SK-N-MC (cell line): Measurements from ENCODE around the gene GBX2.
A peak's percentile ranks its signal among the peaks of the same experiment; 100 is the strongest.

Experiments
- DNase-seq: peaks from one replicate; pipeline ENCODE4 v3.0.0-alpha.2; 2011; ENCODE audit warnings: low read depth, low spot score
- H3K27ac ChIP-seq: fragments of 200-600 bp; sonication (generic); 2 replicates; pipeline ENCODE4 v1.5.1; 2016; ENCODE audit warnings: mixed run types
- H3K36me3 ChIP-seq: fragments of 200-600 bp; sonication (generic); 2 replicates; pipeline ENCODE4 v1.6.1; 2017; ENCODE audit warnings: antibody characterized with exemption, low read length, mixed read lengths; ENCODE audit not compliant: insufficient read depth
- H3K4me3 ChIP-seq: fragments of 200-600 bp; sonication (generic); 2 replicates; pipeline ENCODE4 v1.5.1; 2016
- H3K9ac ChIP-seq: fragments of 200-600 bp; sonication (generic); 2 replicates; pipeline ENCODE4 v1.8.0; 2017; ENCODE audit warnings: mixed run types, mixed read lengths; ENCODE audit not compliant: insufficient read length
- H3K9me3 ChIP-seq: fragments of 200-600 bp; sonication (generic); 2 replicates; pipeline ENCODE4 v1.6.1; 2017; ENCODE audit warnings: low read depth, mild to moderate bottlenecking, antibody characterized with exemption, low read length, moderate library complexity, mixed read lengths
- EZH2 ChIP-seq: fragments of 200-600 bp; sonication (generic); IDR thresholded peaks from one replicate; pipeline ENCODE4 v1.6.1; 2017; ENCODE audit warnings: antibody characterized with exemption
- FOXP2 ChIP-seq: optimal IDR thresholded peaks from 2 replicates; pipeline ENCODE3; 2011; ENCODE audit warnings: mild to moderate bottlenecking, moderate library complexity; ENCODE audit not compliant: insufficient read depth; ENCODE audit errors: extremely low read length, control extremely low read depth
- POLR2AphosphoS5 ChIP-seq: IDR thresholded peaks from 2 replicates; pipeline ENCODE4 v1.6.1; 2012; ENCODE audit warnings: mild to moderate bottlenecking, low read depth, low read length, borderline replicate concordance

GBX2 gene

DNA sequence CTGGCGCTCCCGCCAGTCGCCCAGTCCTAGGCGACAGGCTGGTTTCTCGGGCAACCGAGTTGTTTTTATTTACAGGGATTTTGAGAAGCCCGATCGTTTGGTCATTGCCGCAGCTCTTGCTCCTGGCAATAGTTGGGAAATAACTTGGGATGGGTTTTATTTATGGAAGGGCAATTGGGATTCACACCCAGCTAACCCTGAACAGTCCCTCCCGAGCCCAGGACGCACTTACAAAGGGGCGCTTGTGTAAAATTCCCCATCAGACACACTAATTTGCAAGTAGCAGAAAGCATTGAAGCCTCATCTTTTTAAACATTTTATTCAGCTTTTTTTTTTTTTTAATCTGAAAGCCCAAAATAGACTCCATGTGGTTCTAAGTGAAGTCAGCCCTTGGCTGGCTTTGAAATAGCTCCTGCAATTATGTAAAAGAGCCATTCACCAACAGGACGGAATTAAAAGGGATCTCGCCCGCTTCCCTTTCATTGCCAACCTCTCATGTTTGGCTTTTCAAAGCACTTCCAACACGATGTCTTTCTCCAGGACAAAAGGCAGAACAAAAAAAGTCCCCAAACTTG is 3.6 kb upstream of the GBX2 start:
- Histone ChIP-seq H3K4me3 (peak overlapping the region; percentile 71), H3K9me3 (no peaks in the 10 kb centered on the region), H3K9ac (no peak overlapping the region), H3K36me3 (no peaks in the 10 kb centered on the region), H3K27ac (no peak overlapping the region)
- TF ChIP-seq FOXP2 (no peak), POLR2AphosphoS5 (no peak), EZH2 (no peak)
- DNase-seq = no peak

- TF ChIP-seq POLR2AphosphoS5 = no peak
- H3K9ac ChIP-seq = no peak overlapping the region
- no peak for DNase-seq
These were observed 3.0 kb upstream of the GBX2 start for GRCh38 chr2:236171181-236171679.

GRCh38 chr2:236170590-236171165 is 2.5 kb upstream of the GBX2 start:
- TF ChIP-seq POLR2AphosphoS5 = no peak
- TF ChIP-seq FOXP2 = no peak
- TF ChIP-seq EZH2 = no peak
- H3K27ac ChIP-seq = no peak overlapping the region
- DNase-seq = no peak
- H3K9ac ChIP-seq = no peak overlapping the region
- H3K4me3 ChIP-seq = peak overlapping the region; percentile 80
- no peaks in the 10 kb centered on the region for H3K9me3 ChIP-seq
- no peaks in the 10 kb centered on the region for H3K36me3 ChIP-seq

More at GRCh38 chr2:236171181-236171679, 3.0 kb upstream of the GBX2 start:
- Histone ChIP-seq H3K36me3 (no peaks in the 10 kb centered on the region), H3K27ac (no peak overlapping the region), H3K4me3 (peak overlapping the region; percentile 71), H3K9me3 (no peaks in the 10 kb centered on the region)

- Histone ChIP-seq H3K36me3 (no peaks in the 10 kb centered on the region), H3K27ac (no peak overlapping the region), H3K9me3 (no peaks in the 10 kb centered on the region), H3K4me3 (peak overlapping the region; percentile 80), H3K9ac (no peak overlapping the region)
- TF ChIP-seq POLR2AphosphoS5 = no peak
- TF ChIP-seq FOXP2 = no peak
- TF ChIP-seq EZH2 = no peak
- no peak for DNase-seq
These were observed 1.8 kb upstream of the GBX2 start for GRCh38 chr2:236169741-236170589.

DNA sequence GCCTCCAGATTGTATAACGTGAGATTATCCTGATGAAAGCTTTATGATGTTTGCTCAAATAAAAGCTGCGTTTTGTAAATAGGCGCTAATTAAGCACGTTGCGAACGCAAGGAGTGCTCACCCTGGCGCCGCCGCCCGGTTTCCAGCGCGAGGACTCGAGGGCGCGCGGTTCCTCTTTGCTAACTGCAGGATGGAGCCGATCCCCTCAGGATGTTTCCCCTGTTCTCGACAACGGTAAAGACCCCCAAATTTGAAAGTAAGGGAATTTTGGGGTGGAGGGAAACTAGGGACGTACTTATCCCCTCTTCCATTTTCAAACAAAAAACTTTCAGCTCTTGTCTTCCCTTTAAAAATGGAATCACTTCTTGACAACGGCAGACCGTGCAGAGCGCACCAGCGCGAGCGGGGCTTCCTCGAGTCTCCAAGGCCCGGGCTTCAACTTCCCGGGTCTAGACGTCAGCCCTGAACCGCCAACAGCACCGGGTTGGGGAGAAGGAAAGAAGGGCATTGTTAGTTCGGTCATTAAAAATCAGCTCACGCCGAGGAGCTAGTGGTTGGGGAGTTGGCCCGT is 1.1 kb upstream of the GBX2 start:
- Histone ChIP-seq H3K36me3 (no peaks in the 10 kb centered on the region), H3K27ac (no peak overlapping the region), H3K4me3 (peak overlapping the region; percentile 80), H3K9me3 (no peaks in the 10 kb centered on the region), H3K9ac (no peak overlapping the region)
- DNase-seq = no peak
- no peak for TF ChIP-seq POLR2AphosphoS5
- TF ChIP-seq EZH2 = peak; percentile 34

GRCh38 chr2:236167297-236168109 is 683 bp downstream of the GBX2 start:
- Histone ChIP-seq H3K27ac (no peak overlapping the region), H3K9ac (no peak overlapping the region), H3K9me3 (no peaks in the 10 kb centered on the region), H3K36me3 (no peaks in the 10 kb centered on the region), H3K4me3 (peak overlapping the region; percentile 80)
- TF ChIP-seq EZH2 (no peak), FOXP2 (no peak), POLR2AphosphoS5 (no peak)
- DNase-seq = no peak

DNA sequence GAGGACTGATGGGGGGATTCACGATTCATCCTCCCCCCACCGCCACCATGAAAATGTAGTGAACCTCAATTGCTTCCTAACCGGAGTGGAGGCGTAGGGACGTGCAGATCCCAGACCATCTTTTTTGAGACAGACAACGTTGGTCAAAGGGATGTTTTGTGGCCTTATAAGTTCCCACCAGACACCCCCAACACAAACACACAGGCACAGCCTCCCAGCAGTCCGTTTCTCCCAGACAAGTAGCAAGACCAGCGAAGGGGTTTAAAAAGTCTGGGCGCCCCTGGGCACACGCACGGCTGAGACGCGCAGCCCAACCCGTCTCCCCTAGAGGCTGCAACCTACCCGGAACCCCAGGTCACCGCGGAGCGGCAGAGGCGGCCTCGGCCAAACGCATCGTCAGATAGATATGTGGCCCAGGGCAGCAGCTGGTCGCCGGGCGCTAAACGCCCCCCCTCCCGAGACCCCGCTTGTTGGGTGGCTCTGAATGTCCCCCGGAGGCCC is 1.3 kb downstream of the GBX2 start:
- Histone ChIP-seq H3K9me3 (no peaks in the 10 kb centered on the region), H3K9ac (no peak overlapping the region), H3K4me3 (peak overlapping the region; percentile 80), H3K36me3 (no peaks in the 10 kb centered on the region), H3K27ac (no peak overlapping the region)
- DNase-seq = no peak
- TF ChIP-seq EZH2 (no peak), POLR2AphosphoS5 (no peak), FOXP2 (no peak)

GRCh38 chr2:236165842-236166795 is 2.1 kb downstream of the GBX2 start:
- H3K4me3 ChIP-seq = no peak overlapping the region
- no peak overlapping the region for H3K9ac ChIP-seq
- no peaks in the 10 kb centered on the region for H3K9me3 ChIP-seq
- H3K36me3 ChIP-seq = no peaks in the 10 kb centered on the region
- H3K27ac ChIP-seq = no peak overlapping the region
- DNase-seq = no peak
- TF ChIP-seq FOXP2 (no peak), EZH2 (no peak), POLR2AphosphoS5 (no peak)
